A549 treated with AZD9567 at 1 μM for 4 hours (cell line): ENCODE results near the gene YY1. TPM values are rescaled to one million over a fixed set of nuclear protein-coding genes. Genes with fewer than 3 reads are reported as not detected.

Experiments used
- total RNA-seq: library from RNA; stranded (reverse); fragments of 200-300 nt; extraction: Qiagen RNA extraction; gene quantifications from 5 replicates; pipeline ENCODE4 v1.2.3, GENCODE V29; 2022; ENCODE audit not compliant: insufficient read depth

The YY1 gene
- 59.9 to 77.4 TPM (median 70.8 TPM) in 5 replicates for total RNA-seq

DNA sequence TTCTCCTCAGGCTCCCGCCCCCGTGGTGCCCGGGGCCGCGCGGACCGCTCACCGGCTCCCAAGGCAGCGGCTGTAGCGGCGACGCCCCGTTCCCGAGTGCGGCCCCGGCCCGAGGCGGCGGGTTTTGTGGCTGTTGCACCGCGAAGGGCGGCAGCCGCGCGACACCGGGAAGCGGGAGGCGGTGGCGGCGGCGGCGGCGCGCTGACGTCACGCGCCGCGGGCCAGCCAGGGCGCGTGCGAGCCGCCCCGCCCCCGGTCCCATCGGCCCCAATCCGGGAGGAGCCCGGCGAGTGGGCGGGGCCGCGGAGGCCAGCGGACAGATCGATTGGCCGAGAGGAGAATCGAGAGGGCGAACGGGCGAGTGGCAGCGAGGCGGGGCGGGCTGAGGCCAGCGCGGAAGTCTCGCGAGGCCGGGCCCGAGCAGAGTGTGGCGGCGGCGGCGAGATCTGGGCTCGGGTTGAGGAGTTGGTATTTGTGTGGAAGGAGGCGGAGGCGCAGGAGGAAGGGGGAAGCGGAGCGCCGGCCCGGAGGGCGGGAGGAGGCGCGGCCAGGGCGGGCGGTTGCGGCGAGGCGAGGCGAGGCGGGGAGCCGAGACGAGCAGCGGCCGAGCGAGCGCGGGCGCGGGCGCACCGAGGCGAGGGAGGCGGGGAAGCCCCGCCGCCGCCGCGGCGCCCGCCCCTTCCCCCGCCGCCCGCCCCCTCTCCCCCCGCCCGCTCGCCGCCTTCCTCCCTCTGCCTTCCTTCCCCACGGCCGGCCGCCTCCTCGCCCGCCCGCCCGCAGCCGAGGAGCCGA, at the start of gene YY1:
YY1 (plus strand) TSS at position 726 of the 792 bp plus-strand sequence. CDS start 101 bp downstream, outside the sequence.

DNA sequence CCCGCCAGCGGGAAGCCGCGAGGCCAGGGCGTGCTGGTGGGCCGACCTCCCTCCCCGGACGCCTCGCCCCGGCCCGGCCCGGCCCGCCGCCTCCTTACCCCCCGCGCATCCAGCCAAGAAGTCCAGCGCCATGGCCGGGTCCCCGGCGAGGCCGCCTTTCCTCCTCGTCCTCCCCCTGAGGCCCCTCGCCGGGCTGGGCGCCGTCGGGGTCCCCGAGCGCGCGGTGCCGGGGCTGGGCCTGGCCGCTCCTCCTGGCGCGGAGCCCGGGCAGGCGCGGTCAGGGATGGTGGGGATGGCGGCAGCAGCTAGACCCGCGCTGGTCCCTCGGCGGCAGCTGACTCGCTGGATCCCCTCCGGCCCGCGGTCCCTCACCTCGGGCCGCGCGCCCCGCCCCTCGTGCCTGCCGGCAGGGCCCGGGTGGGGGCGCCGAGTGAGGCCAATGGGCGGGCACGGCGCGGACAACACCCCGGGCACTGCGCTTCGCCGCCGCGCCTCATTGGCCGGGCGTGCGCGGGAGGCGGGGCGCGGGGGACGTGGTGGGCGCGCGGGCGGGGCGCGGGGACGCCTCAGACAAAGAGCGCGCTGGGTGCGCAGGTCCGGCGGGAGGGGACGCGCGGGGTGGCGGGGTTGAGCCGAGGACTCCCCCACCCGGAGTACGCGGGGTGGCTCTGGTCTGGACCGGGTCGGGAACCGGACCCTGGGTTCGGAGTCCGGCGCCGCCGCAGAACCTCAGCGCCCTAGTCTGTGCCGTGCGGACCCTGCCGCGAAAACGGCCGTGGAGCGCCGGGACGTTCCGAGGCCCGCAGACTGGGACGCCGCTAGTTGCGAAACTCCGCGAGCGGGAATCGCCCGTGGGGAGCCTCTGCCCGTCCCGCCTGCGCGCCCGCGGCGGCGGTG, 67.4 kb downstream of the YY1 start, which contains the start of gene SLC25A29:
SLC25A29 (minus strand) TSS at position 344 of the 897 bp plus-strand sequence; CDS start at position 132, 212 bp downstream.

DNA sequence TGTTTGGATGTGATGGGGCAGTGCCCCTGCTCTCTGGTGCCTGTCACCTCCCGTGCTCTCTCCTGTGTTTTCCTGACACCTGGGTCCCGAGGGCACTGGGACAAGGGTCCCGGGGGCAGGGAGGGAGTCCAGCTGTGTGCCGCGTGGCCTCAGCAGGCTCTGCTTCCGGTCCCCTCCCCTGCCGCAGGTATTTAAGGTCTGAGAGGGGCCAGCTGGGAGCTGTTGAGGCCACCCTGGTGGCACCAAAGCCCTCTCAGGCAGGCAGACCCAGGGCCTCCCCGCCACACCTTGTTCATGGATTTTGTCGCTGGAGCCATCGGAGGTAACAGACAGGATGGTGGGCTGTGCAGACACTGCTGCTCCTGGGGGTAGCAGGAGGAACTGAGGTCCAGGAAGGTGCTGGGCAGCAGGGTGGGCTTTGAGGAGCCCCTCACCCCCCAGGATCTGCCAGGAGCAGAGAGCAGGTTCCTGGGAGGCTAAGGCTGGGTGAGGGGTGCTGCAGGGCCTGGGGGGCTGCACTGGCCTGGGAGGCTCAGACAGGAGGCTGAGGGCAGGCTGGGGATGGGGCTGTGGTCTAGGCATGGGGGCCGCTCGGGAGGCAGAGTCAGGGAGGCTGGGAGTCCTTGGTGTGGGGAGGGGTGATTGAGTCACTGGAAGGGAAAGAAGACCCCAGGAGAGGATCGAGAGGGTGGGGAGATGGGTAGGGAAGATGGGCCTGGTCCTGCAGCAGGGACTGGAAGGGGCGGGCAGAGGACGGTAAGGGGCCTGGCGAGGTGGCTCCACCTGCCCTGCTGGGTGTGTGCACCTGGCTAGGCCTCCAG, 84.4 kb downstream of the YY1 start, which contains the start of gene SLC25A47:
SLC25A47 (plus strand) TSS at position 219 of the 821 bp plus-strand sequence; CDS start at position 295, 76 bp downstream.

Other genes with a start within 250 kb of the YY1 start
- gene EVL, start 173.7 kb upstream of the YY1 start, total RNA-seq: 25.0 to 27.6 TPM (median 26.6 TPM) in 5 replicates
- 1.6 to 3.2 TPM (median 1.7 TPM) in 4 of 5 replicates, not detected in the other for gene DEGS2, start 79.5 kb upstream of the YY1 start, total RNA-seq
- gene SLC25A29, start 67.3 kb downstream of the YY1 start, total RNA-seq: 8.9 to 11.6 TPM (median 10.4 TPM) in 5 replicates
- not detected in 5 replicates for gene SLC25A47, start 84.2 kb downstream of the YY1 start, total RNA-seq
- 4.1 to 9.9 TPM (median 9.6 TPM) in 5 replicates for gene WDR25, start 137.3 kb downstream of the YY1 start, total RNA-seq